HEK293 (cell line): ENCODE results near the gene KCNK6.

Experiments used
- ZNF548 ChIP-seq: fragments of 450-650 bp; formaldehyde crosslinking; IDR thresholded peaks from 2 replicates; pipeline ENCODE4 v1.5.1; 2016; ENCODE audit warnings: missing biosample characterization, missing genetic modification characterization
- TF ChIP-seq, protein P1 (sequence below): fragments of 450-650 bp; formaldehyde crosslinking; IDR thresholded peaks from 2 replicates; pipeline ENCODE4 v1.5.1; 2016; ENCODE audit warnings: missing biosample characterization, missing genetic modification characterization
- TF ChIP-seq, protein P2 (sequence below): fragments of 450-650 bp; formaldehyde crosslinking; IDR thresholded peaks from 2 replicates; pipeline ENCODE4 v1.5.1; 2016; ENCODE audit warnings: missing biosample characterization, missing genetic modification characterization

DNA sequence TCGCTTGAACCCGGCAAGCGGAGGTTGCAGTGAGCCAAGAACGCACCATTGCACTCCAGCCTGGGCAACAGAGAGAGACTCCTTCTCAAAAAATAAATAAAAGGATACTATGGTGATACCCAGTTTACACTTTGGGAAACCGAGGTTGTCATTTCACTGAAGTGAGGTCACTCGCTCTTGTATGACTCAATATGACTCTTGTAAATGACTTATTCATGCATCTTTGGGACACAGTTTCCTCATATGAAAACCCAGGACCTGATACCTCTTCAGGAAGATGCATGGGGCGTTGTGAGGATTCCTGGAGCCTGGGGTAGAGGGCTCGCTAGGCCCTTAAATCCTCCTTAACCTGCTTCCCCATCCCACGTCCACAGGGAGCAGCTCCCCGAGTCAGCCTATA, 59.2 kb downstream of the KCNK6 start:
- TF ChIP-seq, protein P1, sequence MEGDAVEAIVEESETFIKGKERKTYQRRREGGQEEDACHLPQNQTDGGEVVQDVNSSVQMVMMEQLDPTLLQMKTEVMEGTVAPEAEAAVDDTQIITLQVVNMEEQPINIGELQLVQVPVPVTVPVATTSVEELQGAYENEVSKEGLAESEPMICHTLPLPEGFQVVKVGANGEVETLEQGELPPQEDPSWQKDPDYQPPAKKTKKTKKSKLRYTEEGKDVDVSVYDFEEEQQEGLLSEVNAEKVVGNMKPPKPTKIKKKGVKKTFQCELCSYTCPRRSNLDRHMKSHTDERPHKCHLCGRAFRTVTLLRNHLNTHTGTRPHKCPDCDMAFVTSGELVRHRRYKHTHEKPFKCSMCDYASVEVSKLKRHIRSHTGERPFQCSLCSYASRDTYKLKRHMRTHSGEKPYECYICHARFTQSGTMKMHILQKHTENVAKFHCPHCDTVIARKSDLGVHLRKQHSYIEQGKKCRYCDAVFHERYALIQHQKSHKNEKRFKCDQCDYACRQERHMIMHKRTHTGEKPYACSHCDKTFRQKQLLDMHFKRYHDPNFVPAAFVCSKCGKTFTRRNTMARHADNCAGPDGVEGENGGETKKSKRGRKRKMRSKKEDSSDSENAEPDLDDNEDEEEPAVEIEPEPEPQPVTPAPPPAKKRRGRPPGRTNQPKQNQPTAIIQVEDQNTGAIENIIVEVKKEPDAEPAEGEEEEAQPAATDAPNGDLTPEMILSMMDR (tag by site-specific recombination), result no peak
- TF ChIP-seq, protein P2, sequence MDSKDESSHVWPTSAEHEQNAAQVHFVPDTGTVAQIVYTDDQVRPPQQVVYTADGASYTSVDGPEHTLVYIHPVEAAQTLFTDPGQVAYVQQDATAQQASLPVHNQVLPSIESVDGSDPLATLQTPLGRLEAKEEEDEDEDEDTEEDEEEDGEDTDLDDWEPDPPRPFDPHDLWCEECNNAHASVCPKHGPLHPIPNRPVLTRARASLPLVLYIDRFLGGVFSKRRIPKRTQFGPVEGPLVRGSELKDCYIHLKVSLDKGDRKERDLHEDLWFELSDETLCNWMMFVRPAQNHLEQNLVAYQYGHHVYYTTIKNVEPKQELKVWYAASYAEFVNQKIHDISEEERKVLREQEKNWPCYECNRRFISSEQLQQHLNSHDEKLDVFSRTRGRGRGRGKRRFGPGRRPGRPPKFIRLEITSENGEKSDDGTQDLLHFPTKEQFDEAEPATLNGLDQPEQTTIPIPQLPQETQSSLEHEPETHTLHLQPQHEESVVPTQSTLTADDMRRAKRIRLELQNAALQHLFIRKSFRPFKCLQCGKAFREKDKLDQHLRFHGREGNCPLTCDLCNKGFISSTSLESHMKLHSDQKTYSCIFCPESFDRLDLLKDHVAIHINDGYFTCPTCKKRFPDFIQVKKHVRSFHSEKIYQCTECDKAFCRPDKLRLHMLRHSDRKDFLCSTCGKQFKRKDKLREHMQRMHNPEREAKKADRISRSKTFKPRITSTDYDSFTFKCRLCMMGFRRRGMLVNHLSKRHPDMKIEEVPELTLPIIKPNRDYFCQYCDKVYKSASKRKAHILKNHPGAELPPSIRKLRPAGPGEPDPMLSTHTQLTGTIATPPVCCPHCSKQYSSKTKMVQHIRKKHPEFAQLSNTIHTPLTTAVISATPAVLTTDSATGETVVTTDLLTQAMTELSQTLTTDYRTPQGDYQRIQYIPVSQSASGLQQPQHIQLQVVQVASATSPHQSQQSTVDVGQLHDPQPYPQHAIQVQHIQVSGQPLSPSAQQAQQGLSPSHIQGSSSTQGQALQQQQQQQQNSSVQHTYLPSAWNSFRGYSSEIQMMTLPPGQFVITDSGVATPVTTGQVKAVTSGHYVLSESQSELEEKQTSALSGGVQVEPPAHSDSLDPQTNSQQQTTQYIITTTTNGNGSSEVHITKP (tag by site-specific recombination), result no peak
- TF ChIP-seq ZNF548 (tag by site-specific recombination), result no peak
